HL-60 (cell line): ENCODE data around the gene PELO.

Experiments
- DNase-seq, 2 experiments: peaks; one replicate each; pipeline ENCODE4 v3.0.0-alpha.2; 2010 to 2020; ENCODE audit warnings: low read depth in 1 of 2, low spot score in 1 of 2
- H3K27ac ChIP-seq: fragments of 250-450 bp; sonication (Bioruptor Pico); replicated peaks from 2 replicates; pipeline ENCODE4 v1.5.1; 2020; ENCODE audit warnings: mild to moderate bottlenecking, moderate library complexity
- H3K27me3 ChIP-seq: fragments of 250-450 bp; sonication (Bioruptor Pico); 2 replicates; pipeline ENCODE4 v1.5.1; 2021; ENCODE audit warnings: mild to moderate bottlenecking, moderate library complexity; ENCODE audit not compliant: insufficient read depth, poor library complexity, severe bottlenecking
- H3K4me3 ChIP-seq: replicated peaks from 2 replicates; pipeline ENCODE4 v1.5.1; 2011; ENCODE audit warnings: mild to moderate bottlenecking, control low read depth, low read length; ENCODE audit not compliant: insufficient read depth
- CTCF ChIP-seq: IDR thresholded peaks from one replicate; pipeline ENCODE4 v1.5.1; 2011; ENCODE audit warnings: low read length, control low read depth, inconsistent platforms; ENCODE audit not compliant: insufficient read depth
- GABPA ChIP-seq: IDR thresholded peaks from 2 replicates; pipeline ENCODE4 v1.6.1; 2012; ENCODE audit warnings: low read depth
- POLR2AphosphoS5 ChIP-seq: IDR thresholded peaks from 2 replicates; pipeline ENCODE4 v1.6.1; 2012; ENCODE audit warnings: low read depth
- REST ChIP-seq: IDR thresholded peaks from 2 replicates; pipeline ENCODE4 v1.6.1; 2012; ENCODE audit warnings: low read depth; ENCODE audit not compliant: insufficient replicate concordance
- SPI1 ChIP-seq: IDR thresholded peaks from 2 replicates; pipeline ENCODE4 v1.6.1; 2012; ENCODE audit warnings: low read depth, mild to moderate bottlenecking, borderline replicate concordance

PELO gene

GRCh38 chr5:52751137-52751536, 36.6 kb upstream of the PELO start:
- peaks cover 3% of the 10 kb centered on the region for H3K27me3 ChIP-seq
- no peak overlapping the region for H3K27ac ChIP-seq
- no peak for DNase-seq
- H3K4me3 ChIP-seq: no peak overlapping the region
- no peak for TF ChIP-seq CTCF
- no peak for TF ChIP-seq REST
- no peak for TF ChIP-seq POLR2AphosphoS5
- no peak for TF ChIP-seq GABPA
- TF ChIP-seq SPI1: no peak

- Histone ChIP-seq H3K27me3 (no peaks in the 10 kb centered on the region), H3K4me3 (no peak overlapping the region), H3K27ac (no peak overlapping the region)
- TF ChIP-seq SPI1 (no peak), REST (no peak), GABPA (no peak), CTCF (no peak), POLR2AphosphoS5 (no peak)
- DNase-seq: no peak
Observed at GRCh38 chr5:52754051-52754450, 33.7 kb upstream of the PELO start.

GRCh38 chr5:52757527-52757926, 30.2 kb upstream of the PELO start:
- no peak for TF ChIP-seq REST
- TF ChIP-seq GABPA: no peak
- TF ChIP-seq CTCF: no peak
- no peak for TF ChIP-seq SPI1
- TF ChIP-seq POLR2AphosphoS5: no peak
- Histone ChIP-seq H3K27me3 (no peaks in the 10 kb centered on the region), H3K27ac (no peak overlapping the region), H3K4me3 (no peak overlapping the region)
- DNase-seq: no peak
